NAMALWA (cell line): Measurements from ENCODE around the gene ARHGAP42.
A peak's percentile ranks its signal among the peaks of the same experiment; 100 is the strongest.
"Not testable (repeated sequence)": the region's sequence is repeated elsewhere in the genome, so short reads cannot be mapped to it uniquely, and the experiment has no call there.

Experiments
- DNase-seq: peaks from one replicate; pipeline ENCODE4 v3.0.0-alpha.2; 2015; ENCODE audit warnings: low spot score

ARHGAP42 gene

GRCh38 chr11:100872951-100873740 lies 186.1 kb downstream of the ARHGAP42 start:
- DNase-seq, result no peak

GRCh38 chr11:100874203-100874602 lies 187.1 kb downstream of the ARHGAP42 start:
- DNase-seq, result no peak

GRCh38 chr11:100875521-100875869 lies 188.4 kb downstream of the ARHGAP42 start:
- DNase-seq, result no peak

GRCh38 chr11:100876815-100877520 lies 189.9 kb downstream of the ARHGAP42 start:
- DNase-seq, result no peak

GRCh38 chr11:100878474-100878873 lies 191.4 kb downstream of the ARHGAP42 start:
- DNase-seq, result no peak

- DNase-seq, result no peak
These were observed 195.9 kb downstream of the ARHGAP42 start for GRCh38 chr11:100882957-100883356.

GRCh38 chr11:100883830-100884229 lies 196.7 kb downstream of the ARHGAP42 start:
- no peak for DNase-seq

- DNase-seq, result no peak
These were observed 200.6 kb downstream of the ARHGAP42 start for GRCh38 chr11:100887659-100888058.

GRCh38 chr11:100888836-100889235 lies 201.7 kb downstream of the ARHGAP42 start:
- no peak for DNase-seq

GRCh38 chr11:100889758-100890157 lies 202.7 kb downstream of the ARHGAP42 start:
- no peak for DNase-seq

GRCh38 chr11:100890789-100891188 lies 203.7 kb downstream of the ARHGAP42 start:
- DNase-seq, result no peak

- no peak for DNase-seq
These were observed 205.8 kb downstream of the ARHGAP42 start for GRCh38 chr11:100892886-100893285.

- DNase-seq, result no peak
These were observed 208.4 kb downstream of the ARHGAP42 start for GRCh38 chr11:100895449-100895848.

GRCh38 chr11:100895976-100896375 lies 208.9 kb downstream of the ARHGAP42 start:
- not testable (repeated sequence) for DNase-seq

GRCh38 chr11:100901471-100901870 lies 214.4 kb downstream of the ARHGAP42 start:
- DNase-seq, result not testable (repeated sequence)

- no peak for DNase-seq
These were observed 215.5 kb downstream of the ARHGAP42 start for GRCh38 chr11:100902454-100903141.

- no peak for DNase-seq
These were observed 216.2 kb downstream of the ARHGAP42 start for GRCh38 chr11:100903284-100903683.

- DNase-seq, result no peak
These were observed 218.6 kb downstream of the ARHGAP42 start for GRCh38 chr11:100905684-100906083.

GRCh38 chr11:100908746-100909145 lies 221.7 kb downstream of the ARHGAP42 start:
- DNase-seq, result peak; percentile 55

GRCh38 chr11:100910808-100911207 lies 223.7 kb downstream of the ARHGAP42 start:
- peak; percentile 78 for DNase-seq

GRCh38 chr11:100914415-100915110 lies 227.5 kb downstream of the ARHGAP42 start:
- DNase-seq, result no peak
